Measurements from ENCODE around the gene LUZP1.

LUZP1 gene

GRCh38 chr1:23188434-23188884 lies 19.8 kb upstream of the LUZP1 start:
- H3K4me3 ChIP-seq (replicated peaks in 1 of 2; ENCODE audit: low read depth in 2 of 2, low read length in 2 of 2): no peak overlapping the region
- no peak for TF ChIP-seq CTCF (IDR thresholded peaks at IDR 0.05; ENCODE audit: low read depth, low read length)
- no peak for DNase-seq (ENCODE audit: low read depth in 2 of 2)

DNA sequence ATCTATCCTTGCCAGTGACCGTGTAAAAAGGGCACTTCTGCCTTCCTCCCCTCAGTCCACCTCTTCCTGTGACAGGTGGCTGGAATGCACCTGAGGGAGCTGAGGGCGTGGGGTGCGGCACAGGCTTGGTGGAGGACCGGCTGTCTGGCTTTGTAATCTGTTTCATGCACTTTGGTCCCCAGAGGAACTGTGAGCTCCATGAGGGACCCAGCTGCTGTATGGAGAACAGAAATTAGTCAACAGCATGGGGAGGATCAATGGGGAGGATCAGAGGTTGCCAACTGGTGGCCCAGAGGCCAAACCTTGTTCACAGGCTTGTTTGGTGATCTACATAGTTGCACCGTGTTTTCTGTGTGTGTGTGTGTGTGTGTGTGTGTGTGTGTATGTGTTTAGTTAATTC lies 19.0 kb upstream of the LUZP1 start:
- H3K4me3 ChIP-seq (replicated peaks in 1 of 2; ENCODE audit: low read depth in 2 of 2, low read length in 2 of 2): no peak overlapping the region
- TF ChIP-seq CTCF (IDR thresholded peaks at IDR 0.05; ENCODE audit: low read depth, low read length): no peak
- DNase-seq (ENCODE audit: low read depth in 2 of 2): no peak

GRCh38 chr1:23185381-23185780 lies 16.7 kb upstream of the LUZP1 start:
- no peak for TF ChIP-seq CTCF (IDR thresholded peaks at IDR 0.05; ENCODE audit: low read depth, low read length)
- H3K4me3 ChIP-seq (replicated peaks in 1 of 2; ENCODE audit: low read depth in 2 of 2, low read length in 2 of 2): no peak overlapping the region
- no peak for DNase-seq (ENCODE audit: low read depth in 2 of 2)

DNA sequence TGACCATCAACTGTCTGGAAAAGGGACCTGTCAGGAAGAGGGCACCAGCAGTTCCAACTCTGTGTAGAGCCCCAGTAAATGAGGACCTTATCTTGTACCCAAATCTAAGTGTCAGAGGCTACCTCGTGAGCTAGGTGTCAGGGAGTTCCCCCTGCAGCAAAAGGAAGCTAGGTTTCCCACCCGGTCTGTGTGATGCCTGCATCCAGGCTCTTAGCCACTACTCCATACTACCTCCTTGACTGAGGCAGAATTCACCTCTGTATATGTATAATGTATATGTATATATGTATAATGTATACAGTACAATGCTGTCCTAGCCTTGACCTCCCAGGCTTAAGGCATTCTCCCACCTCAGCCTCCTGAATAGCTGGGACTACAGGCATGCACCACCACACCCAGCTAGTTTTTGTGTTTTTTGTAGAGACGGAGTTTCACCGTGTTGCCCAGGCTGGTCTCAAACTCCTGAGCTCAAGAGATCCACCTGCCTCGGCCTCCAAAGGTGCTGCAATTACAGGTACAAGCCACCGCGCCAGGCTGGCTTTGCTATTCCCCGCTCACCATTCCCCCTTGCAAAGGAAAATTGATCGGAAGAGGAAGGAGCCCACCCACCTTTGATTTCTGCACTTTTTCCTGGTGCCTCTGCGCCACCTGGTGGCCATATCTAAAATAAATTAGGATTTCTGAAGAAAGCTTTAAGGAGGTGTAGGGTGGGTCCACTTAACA lies 15.7 kb upstream of the LUZP1 start:
- peak overlapping the region; percentile 32 to 42 for H3K4me3 ChIP-seq (replicated peaks in 1 of 2; ENCODE audit: low read depth in 2 of 2, low read length in 2 of 2)
- peak; percentile 68 for TF ChIP-seq CTCF (IDR thresholded peaks at IDR 0.05; ENCODE audit: low read depth, low read length)
- DNase-seq (ENCODE audit: low read depth in 2 of 2): peak; percentile 62 to 68

- no peak for TF ChIP-seq CTCF (IDR thresholded peaks at IDR 0.05; ENCODE audit: low read depth, low read length)
- no peak overlapping the region for H3K4me3 ChIP-seq (replicated peaks in 1 of 2; ENCODE audit: low read depth in 2 of 2, low read length in 2 of 2)
- DNase-seq (ENCODE audit: low read depth in 2 of 2): no peak
Observed at GRCh38 chr1:23179862-23180261, 11.2 kb upstream of the LUZP1 start.

DNA sequence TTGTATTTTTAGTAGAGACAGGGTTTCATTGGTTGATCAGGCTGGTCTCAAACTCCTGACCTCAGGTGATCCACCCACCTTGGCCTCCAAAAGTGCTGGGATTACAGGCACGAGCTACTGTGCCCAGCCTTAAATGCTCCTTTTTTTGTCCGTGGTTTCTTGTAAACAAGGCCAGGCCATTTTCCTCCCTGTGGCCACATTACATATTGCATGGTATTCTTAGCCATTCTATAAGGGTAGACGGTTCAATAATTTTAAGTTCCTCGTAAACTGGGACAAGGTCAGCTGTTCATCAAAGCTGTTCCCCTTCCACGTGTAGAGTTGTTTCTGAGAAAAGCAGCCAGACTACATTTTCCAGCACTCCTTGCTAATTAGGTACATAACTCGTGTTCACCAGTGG lies 10.3 kb upstream of the LUZP1 start:
- no peak overlapping the region for H3K4me3 ChIP-seq (replicated peaks in 1 of 2; ENCODE audit: low read depth in 2 of 2, low read length in 2 of 2)
- peak; percentile 53 to 55 for DNase-seq (ENCODE audit: low read depth in 2 of 2)
- peak; percentile 46 for TF ChIP-seq CTCF (IDR thresholded peaks at IDR 0.05; ENCODE audit: low read depth, low read length)

DNA sequence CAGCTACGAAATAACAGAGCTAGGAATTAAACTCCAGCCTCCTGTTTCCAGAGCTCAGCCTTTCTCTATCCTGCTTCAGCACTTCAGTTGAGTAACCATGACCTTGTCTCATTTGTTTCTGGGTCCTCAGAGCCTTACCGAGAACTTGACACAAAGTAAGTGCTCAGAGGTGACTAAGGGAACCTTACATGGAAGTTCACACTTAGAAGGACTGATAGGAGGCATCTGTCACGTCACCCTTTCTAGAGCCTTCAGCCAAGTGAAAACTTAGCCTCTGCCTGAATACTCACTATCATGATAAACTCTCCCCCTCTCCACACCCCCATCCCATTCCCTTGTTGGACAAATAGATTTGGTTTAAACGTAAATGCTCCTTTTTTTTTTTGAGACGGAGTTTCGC lies 9.8 kb upstream of the LUZP1 start:
- no peak for TF ChIP-seq CTCF (IDR thresholded peaks at IDR 0.05; ENCODE audit: low read depth, low read length)
- H3K4me3 ChIP-seq (replicated peaks in 1 of 2; ENCODE audit: low read depth in 2 of 2, low read length in 2 of 2): no peak overlapping the region
- DNase-seq (ENCODE audit: low read depth in 2 of 2): peak in 1 of 2 donors; percentile 32
